Measurements from ENCODE around the gene RIPOR3.

- no peak for TF ChIP-seq CTCF (IDR thresholded peaks at IDR 0.05; ENCODE audit: low read length)
- TF ChIP-seq EZH2 (IDR thresholded peaks at IDR 0.05; ENCODE audit: borderline replicate concordance, low read length): no peak
Observed at GRCh38 chr20:50600281-50600895, 91.0 kb downstream of the RIPOR3 start.
